Measurements from ENCODE around the gene KIF26B.

- TF ChIP-seq CTCF (conservative IDR thresholded peaks at IDR 0.05; ENCODE audit: low read depth, low read length) (no peak), RAD21 (IDR thresholded peaks at IDR 0.05; ENCODE audit: low read length) (no peak), USF2 (IDR thresholded peaks at IDR 0.05; ENCODE audit: low read depth, low read length) (no peak), NFE2L2 (IDR thresholded peaks at IDR 0.05; ENCODE audit: low read depth, low read length) (no peak), BHLHE40 (IDR thresholded peaks at IDR 0.05; ENCODE audit: low read depth, low read length) (no peak)
Measured at GRCh38 chr1:245684166-245684565, 529.4 kb downstream of the KIF26B start.

Measured in IMR-90 (cell line).